DMS53 (cell line): Measurements from ENCODE around the gene CAP1.

Experiments
- DNase-seq: peaks from one replicate; lab custom pipeline; 2025; lab: John Stamatoyannopoulos, UW

Gene CAP1

GRCh38 chr1:40096646-40096976 lies 56.1 kb downstream of the CAP1 start:
- no peak for DNase-seq

GRCh38 chr1:40096977-40097782 lies 56.7 kb downstream of the CAP1 start, which contains the start of gene PPT1:
PPT1 (minus strand) TSS chr1:40097252; CDS start chr1:40097238, 14 bp downstream.
- DNase-seq, result peak; percentile 92

GRCh38 chr1:40102038-40102437 lies 61.5 kb downstream of the CAP1 start:
- DNase-seq, result no peak

GRCh38 chr1:40102896-40103295 lies 62.4 kb downstream of the CAP1 start:
- no peak for DNase-seq

GRCh38 chr1:40105028-40105427 lies 64.5 kb downstream of the CAP1 start:
- no peak for DNase-seq

GRCh38 chr1:40107290-40107959 lies 66.9 kb downstream of the CAP1 start:
- DNase-seq, result peak; percentile 91

- DNase-seq, result no peak
Measured at GRCh38 chr1:40110389-40110788, 69.9 kb downstream of the CAP1 start.

- DNase-seq, result no peak
Measured at GRCh38 chr1:40114400-40114799, 73.9 kb downstream of the CAP1 start.

GRCh38 chr1:40120128-40120527 lies 79.6 kb downstream of the CAP1 start:
- DNase-seq, result no peak
